ENCODE measurements around the gene SELE. TPM values are rescaled to one million over a fixed set of nuclear protein-coding genes. Genes with fewer than 3 reads are reported as not detected.
"Not testable (repeated sequence)": the region's sequence is repeated elsewhere in the genome, so short reads cannot be mapped to it uniquely, and the experiment has no call there.

Gene SELE
- polyA plus RNA-seq, 1 donor: 0.84 TPM

GRCh38 chr1:169725930-169726329, 7.9 kb downstream of the SELE start:
- Histone ChIP-seq H3K27ac (ENCODE audit: low read length) (no peak overlapping the region), H3K9me3 (ENCODE audit: control insufficient read depth, low read depth, low read length) (no peaks in the 10 kb centered on the region), H3K4me3 (ENCODE audit: low read length) (no peak overlapping the region), H3K36me3 (ENCODE audit: control insufficient read depth, insufficient read depth, low read length) (no peaks in the 10 kb centered on the region), H3K27me3 (ENCODE audit: control insufficient read depth, insufficient read depth, low read length) (peaks cover 2% of the 10 kb centered on the region), H3K4me1 (ENCODE audit: control insufficient read depth, insufficient read depth, low read length) (no peaks in the 10 kb centered on the region)
- no peak for DNase-seq
- WGBS (ENCODE audit: insufficient coverage, low lambda C conversion rate): 83% methylated on average over 1 of the region's 3 CpGs

- no peaks in the 10 kb centered on the region for H3K9me3 ChIP-seq (ENCODE audit: control insufficient read depth, low read depth, low read length)
- DNase-seq: peak in 1 of 2 donors; percentile 5
- no peaks in the 10 kb centered on the region for H3K36me3 ChIP-seq (ENCODE audit: control insufficient read depth, insufficient read depth, low read length)
- peaks cover 2% of the 10 kb centered on the region for H3K27me3 ChIP-seq (ENCODE audit: control insufficient read depth, insufficient read depth, low read length)
- H3K4me1 ChIP-seq (ENCODE audit: control insufficient read depth, insufficient read depth, low read length): no peaks in the 10 kb centered on the region
- H3K4me3 ChIP-seq (ENCODE audit: low read length): no peak overlapping the region
- no CpG with 5 or more reads among the region's 4 CpGs for WGBS (ENCODE audit: insufficient coverage, low lambda C conversion rate)
- H3K27ac ChIP-seq (ENCODE audit: low read length): no peak overlapping the region
Observed at GRCh38 chr1:169724168-169724567, 9.7 kb downstream of the SELE start.

- H3K27me3 ChIP-seq (ENCODE audit: control insufficient read depth, insufficient read depth, low read length): peaks cover 2% of the 10 kb centered on the region
- no peaks in the 10 kb centered on the region for H3K9me3 ChIP-seq (ENCODE audit: control insufficient read depth, low read depth, low read length)
- H3K36me3 ChIP-seq (ENCODE audit: control insufficient read depth, insufficient read depth, low read length): no peaks in the 10 kb centered on the region
- no peak overlapping the region for H3K27ac ChIP-seq (ENCODE audit: low read length)
- H3K4me1 ChIP-seq (ENCODE audit: control insufficient read depth, insufficient read depth, low read length): no peaks in the 10 kb centered on the region
- 100% methylated on average over 1 of the region's 2 CpGs for WGBS (ENCODE audit: insufficient coverage, low lambda C conversion rate)
- no peak for DNase-seq
- H3K4me3 ChIP-seq (ENCODE audit: low read length): no peak overlapping the region
Observed at GRCh38 chr1:169723763-169724162, 10.1 kb downstream of the SELE start.

GRCh38 chr1:169722779-169723178, 11.1 kb downstream of the SELE start:
- Histone ChIP-seq H3K36me3 (ENCODE audit: control insufficient read depth, insufficient read depth, low read length) (no peaks in the 10 kb centered on the region), H3K27me3 (ENCODE audit: control insufficient read depth, insufficient read depth, low read length) (peaks cover 2% of the 10 kb centered on the region), H3K4me1 (ENCODE audit: control insufficient read depth, insufficient read depth, low read length) (no peaks in the 10 kb centered on the region), H3K9me3 (ENCODE audit: control insufficient read depth, low read depth, low read length) (no peaks in the 10 kb centered on the region), H3K27ac (ENCODE audit: low read length) (no peak overlapping the region), H3K4me3 (ENCODE audit: low read length) (no peak overlapping the region)
- no peak for DNase-seq

- H3K36me3 ChIP-seq (ENCODE audit: control insufficient read depth, insufficient read depth, low read length); H3K27ac ChIP-seq (ENCODE audit: low read length); H3K4me3 ChIP-seq (ENCODE audit: low read length); H3K27me3 ChIP-seq (ENCODE audit: control insufficient read depth, insufficient read depth, low read length); H3K9me3 ChIP-seq (ENCODE audit: control insufficient read depth, low read depth, low read length); H3K4me1 ChIP-seq (ENCODE audit: control insufficient read depth, insufficient read depth, low read length); DNase-seq: not testable (repeated sequence)
- no CpG with 5 or more reads among the region's 2 CpGs for WGBS (ENCODE audit: insufficient coverage, low lambda C conversion rate)
Observed at GRCh38 chr1:169715100-169715499, 18.8 kb downstream of the SELE start.

- not testable (repeated sequence) for H3K9me3 ChIP-seq (ENCODE audit: control insufficient read depth, low read depth, low read length); DNase-seq; H3K36me3 ChIP-seq (ENCODE audit: control insufficient read depth, insufficient read depth, low read length); H3K27me3 ChIP-seq (ENCODE audit: control insufficient read depth, insufficient read depth, low read length); H3K4me1 ChIP-seq (ENCODE audit: control insufficient read depth, insufficient read depth, low read length); H3K27ac ChIP-seq (ENCODE audit: low read length); H3K4me3 ChIP-seq (ENCODE audit: low read length)
- no CpG with 5 or more reads among the region's 5 CpGs for WGBS (ENCODE audit: insufficient coverage, low lambda C conversion rate)
Observed at GRCh38 chr1:169713090-169713489, 20.8 kb downstream of the SELE start.

GRCh38 chr1:169712309-169712631, 21.6 kb downstream of the SELE start:
- H3K4me3 ChIP-seq (ENCODE audit: low read length): no peak overlapping the region
- DNase-seq: no peak

GRCh38 chr1:169711469-169712308, 22.2 kb downstream of the SELE start, which contains the start of gene SELL:
SELL (minus strand) TSS chr1:169711620; CDS start chr1:169711498, 122 bp downstream.
- Histone ChIP-seq H3K4me1 (ENCODE audit: control insufficient read depth, insufficient read depth, low read length) (no peaks in the 10 kb centered on the region), H3K4me3 (ENCODE audit: low read length) (no peak within 1 kb of the TSS), H3K27ac (ENCODE audit: low read length) (no peak within 1 kb of the TSS), H3K9me3 (ENCODE audit: control insufficient read depth, low read depth, low read length) (no peaks in the 10 kb centered on the region), H3K27me3 (ENCODE audit: control insufficient read depth, insufficient read depth, low read length) (peaks cover 12% of the 10 kb centered on the region), H3K36me3 (ENCODE audit: control insufficient read depth, insufficient read depth, low read length) (no peaks in the 10 kb centered on the region)
- no CpG with 5 or more reads among the region's 6 CpGs for WGBS (ENCODE audit: insufficient coverage, low lambda C conversion rate)
- DNase-seq: peak; percentile 38 to 62

More at GRCh38 chr1:169712309-169712631, 21.6 kb downstream of the SELE start:
- no peak overlapping the region for H3K27ac ChIP-seq (ENCODE audit: low read length)
- no peaks in the 10 kb centered on the region for H3K36me3 ChIP-seq (ENCODE audit: control insufficient read depth, insufficient read depth, low read length)
- no peaks in the 10 kb centered on the region for H3K4me1 ChIP-seq (ENCODE audit: control insufficient read depth, insufficient read depth, low read length)
- peaks cover 10% of the 10 kb centered on the region for H3K27me3 ChIP-seq (ENCODE audit: control insufficient read depth, insufficient read depth, low read length)
- WGBS (ENCODE audit: insufficient coverage, low lambda C conversion rate): 95% methylated on average over 2 of the region's 2 CpGs
- no peaks in the 10 kb centered on the region for H3K9me3 ChIP-seq (ENCODE audit: control insufficient read depth, low read depth, low read length)

- Histone ChIP-seq H3K4me3 (ENCODE audit: low read length) (no peak overlapping the region), H3K4me1 (ENCODE audit: control insufficient read depth, insufficient read depth, low read length) (no peaks in the 10 kb centered on the region), H3K9me3 (ENCODE audit: control insufficient read depth, low read depth, low read length) (no peaks in the 10 kb centered on the region), H3K27me3 (ENCODE audit: control insufficient read depth, insufficient read depth, low read length) (peaks cover 12% of the 10 kb centered on the region), H3K36me3 (ENCODE audit: control insufficient read depth, insufficient read depth, low read length) (no peaks in the 10 kb centered on the region), H3K27ac (ENCODE audit: low read length) (no peak overlapping the region)
- no peak for DNase-seq
- WGBS (ENCODE audit: insufficient coverage, low lambda C conversion rate): no CpG with 5 or more reads among the region's 3 CpGs
Observed at GRCh38 chr1:169708647-169709046, 25.2 kb downstream of the SELE start.

- no peak for DNase-seq
- no peak overlapping the region for H3K4me3 ChIP-seq (ENCODE audit: low read length)
- 71% methylated on average over 1 of the region's 9 CpGs for WGBS (ENCODE audit: insufficient coverage, low lambda C conversion rate)
- H3K9me3 ChIP-seq (ENCODE audit: control insufficient read depth, low read depth, low read length): no peaks in the 10 kb centered on the region
- no peaks in the 10 kb centered on the region for H3K36me3 ChIP-seq (ENCODE audit: control insufficient read depth, insufficient read depth, low read length)
- peaks cover 12% of the 10 kb centered on the region for H3K27me3 ChIP-seq (ENCODE audit: control insufficient read depth, insufficient read depth, low read length)
- H3K4me1 ChIP-seq (ENCODE audit: control insufficient read depth, insufficient read depth, low read length): no peaks in the 10 kb centered on the region
- H3K27ac ChIP-seq (ENCODE audit: low read length): no peak overlapping the region
Observed at GRCh38 chr1:169707912-169708604, 25.8 kb downstream of the SELE start.
